ENCODE data around the gene SIX4. TPM values are rescaled to one million over a fixed set of nuclear protein-coding genes. Genes with fewer than 3 reads are reported as not detected.

SIX4 gene
- total RNA-seq, 2 experiments from 2014 or later: not detected

- DNase-seq: no peak
- POLR2A ChIA-PET: no interaction called here
- peaks cover 6% of the 10 kb centered on the region for H3K9me3 Mint-ChIP-seq
- H3K36me3 Mint-ChIP-seq (ENCODE audit: low read depth): no peaks in the 10 kb centered on the region
- Histone ChIP-seq H3K9me3 (ENCODE audit: control insufficient read depth in 1 of 2, insufficient read depth in 1 of 2, low read length in 2 of 2) (peaks cover 11 to 26% of the 10 kb centered on the region in 2 experiments), H3K27me3 (ENCODE audit: control insufficient read depth in 1 of 2, insufficient read depth in 2 of 2, low read length in 2 of 2) (peaks cover 0 to 2% of the 10 kb centered on the region in 2 experiments), H3K4me1 (ENCODE audit: insufficient read depth, low read length) (no peaks in the 10 kb centered on the region), H3K4me3 (ENCODE audit: low read length) (no peak overlapping the region), H3K27ac (ENCODE audit: low read depth in 1 of 2, low read length in 2 of 2) (no peak overlapping the region), H3K36me3 (ENCODE audit: insufficient read depth, low read length) (no peaks in the 10 kb centered on the region)
- ATAC-seq (ENCODE audit: poor library complexity): no peak
- no peak for TF ChIP-seq CTCF (IDR thresholded peaks at IDR 0.05)
- no peaks in the 10 kb centered on the region for H3K4me1 Mint-ChIP-seq (ENCODE audit: low read depth)
- intact Hi-C loops (cut with DNase I, micrococcal nuclease): no loop called here
- H3K27ac Mint-ChIP-seq: no peak overlapping the region
- CTCF ChIA-PET: no interaction called here
- peaks cover 44% of the 10 kb centered on the region for H3K27me3 Mint-ChIP-seq
- H3K4me3 Mint-ChIP-seq: no peak overlapping the region
Observed at GRCh38 chr14:60700598-60700997, 23.6 kb downstream of the SIX4 start.

- intact Hi-C loops (cut with DNase I, micrococcal nuclease): no loop called here
- no peak overlapping the region for H3K4me3 ChIP-seq (ENCODE audit: low read length)
- no peaks in the 10 kb centered on the region for H3K4me1 Mint-ChIP-seq (ENCODE audit: low read depth)
- H3K27ac Mint-ChIP-seq: no peak overlapping the region
- H3K36me3 Mint-ChIP-seq (ENCODE audit: low read depth): no peaks in the 10 kb centered on the region
- H3K9me3 Mint-ChIP-seq: no peaks in the 10 kb centered on the region
- H3K9me3 ChIP-seq (ENCODE audit: control insufficient read depth in 1 of 2, insufficient read depth in 1 of 2, low read length in 2 of 2): peaks cover 0 to 6% of the 10 kb centered on the region in 2 experiments
- H3K27me3 Mint-ChIP-seq: peaks cover 46% of the 10 kb centered on the region
- ATAC-seq (ENCODE audit: poor library complexity) (no peak), DNase-seq (no peak)
- H3K4me1 ChIP-seq (ENCODE audit: insufficient read depth, low read length): no peaks in the 10 kb centered on the region
- no peak overlapping the region for H3K27ac ChIP-seq (ENCODE audit: low read depth in 1 of 2, low read length in 2 of 2)
- POLR2A ChIA-PET: no interaction called here
- no peak for TF ChIP-seq CTCF (IDR thresholded peaks at IDR 0.05)
- peaks cover 2 to 4% of the 10 kb centered on the region in 2 experiments for H3K27me3 ChIP-seq (ENCODE audit: control insufficient read depth in 1 of 2, insufficient read depth in 2 of 2, low read length in 2 of 2)
- no peak overlapping the region for H3K4me3 Mint-ChIP-seq
- CTCF ChIA-PET: no interaction called here
- no peaks in the 10 kb centered on the region for H3K36me3 ChIP-seq (ENCODE audit: insufficient read depth, low read length)
Observed at GRCh38 chr14:60695327-60695726, 28.8 kb downstream of the SIX4 start.

- DNase-seq (no peak), ATAC-seq (ENCODE audit: poor library complexity) (no peak)
- peaks cover 0 to 4% of the 10 kb centered on the region in 2 experiments for H3K27me3 ChIP-seq (ENCODE audit: control insufficient read depth in 1 of 2, insufficient read depth in 2 of 2, low read length in 2 of 2)
- ChIA-PET CTCF (no interaction called here), POLR2A (no interaction called here)
- H3K9me3 Mint-ChIP-seq: no peaks in the 10 kb centered on the region
- H3K4me1 Mint-ChIP-seq (ENCODE audit: low read depth): no peaks in the 10 kb centered on the region
- no peak overlapping the region for H3K4me3 Mint-ChIP-seq
- H3K27me3 Mint-ChIP-seq: peaks cover 30% of the 10 kb centered on the region
- H3K36me3 Mint-ChIP-seq (ENCODE audit: low read depth): no peaks in the 10 kb centered on the region
- H3K27ac Mint-ChIP-seq: no peak overlapping the region
- intact Hi-C loops (cut with DNase I, micrococcal nuclease): no loop called here
- no peak for TF ChIP-seq CTCF (IDR thresholded peaks at IDR 0.05)
- no peak overlapping the region for H3K4me3 ChIP-seq (ENCODE audit: low read length)
- H3K9me3 ChIP-seq (ENCODE audit: control insufficient read depth in 1 of 2, insufficient read depth in 1 of 2, low read length in 2 of 2): no peaks in the 10 kb centered on the region
- H3K36me3 ChIP-seq (ENCODE audit: insufficient read depth, low read length): no peaks in the 10 kb centered on the region
- H3K4me1 ChIP-seq (ENCODE audit: insufficient read depth, low read length): no peaks in the 10 kb centered on the region
- H3K27ac ChIP-seq (ENCODE audit: low read depth in 1 of 2, low read length in 2 of 2): no peak overlapping the region
Observed at GRCh38 chr14:60691383-60692113, 32.6 kb downstream of the SIX4 start.

Data from CD4-positive, alpha-beta T cell (primary cell).